ENCODE results near the gene TENT4B.

The TENT4B gene

GRCh38 chr16:50213939-50214519 is 60.9 kb downstream of the TENT4B start:
- Histone ChIP-seq H3K9ac (ENCODE audit: low read length) (no peak overlapping the region), H3F3A (ENCODE audit: insufficient read depth, low read length) (no peaks in the 10 kb centered on the region), H3K9me2 (ENCODE audit: low read depth, low read length) (no peaks in the 10 kb centered on the region), H3K27ac (ENCODE audit: low read depth, low read length, poor library complexity, severe bottlenecking) (no peak overlapping the region), H2AFZ (ENCODE audit: low read length) (no peak overlapping the region), H4K20me1 (ENCODE audit: insufficient read depth, low read length) (no peaks in the 10 kb centered on the region), H3K9me3 (ENCODE audit: low read length) (no peaks in the 10 kb centered on the region), H3K4me1 (ENCODE audit: insufficient read depth, low read length, severe bottlenecking) (peaks cover 10% of the 10 kb centered on the region), H3K4me3 (ENCODE audit: low read depth, low read length, poor library complexity, severe bottlenecking) (no peak overlapping the region), H3K4me2 (ENCODE audit: low read length) (no peak overlapping the region), H3K79me2 (ENCODE audit: insufficient read depth, low read length) (no peaks in the 10 kb centered on the region), H3K36me3 (ENCODE audit: insufficient read depth, low read length) (peaks cover 46% of the 10 kb centered on the region; the same call in 1 of the 2 replicates), H3K27me3 (ENCODE audit: insufficient read depth, low read length) (no peaks in the 10 kb centered on the region)
- peak; percentile 82 for TF ChIP-seq CTCF (IDR thresholded peaks at IDR 0.05; ENCODE audit: low read length)
- TF ChIP-seq EZH2 (IDR thresholded peaks at IDR 0.05; ENCODE audit: borderline replicate concordance, low read length) = no peak

- Histone ChIP-seq H3K9me3 (ENCODE audit: low read length) (no peaks in the 10 kb centered on the region), H3K4me2 (ENCODE audit: low read length) (no peak overlapping the region), H3K9me2 (ENCODE audit: low read depth, low read length) (no peaks in the 10 kb centered on the region), H3K36me3 (ENCODE audit: insufficient read depth, low read length) (peaks cover 46% of the 10 kb centered on the region; the same call in 1 of the 2 replicates), H3K9ac (ENCODE audit: low read length) (no peak overlapping the region), H2AFZ (ENCODE audit: low read length) (no peak overlapping the region), H3K27me3 (ENCODE audit: insufficient read depth, low read length) (no peaks in the 10 kb centered on the region), H3K27ac (ENCODE audit: low read depth, low read length, poor library complexity, severe bottlenecking) (no peak overlapping the region), H3K4me3 (ENCODE audit: low read depth, low read length, poor library complexity, severe bottlenecking) (no peak overlapping the region), H3F3A (ENCODE audit: insufficient read depth, low read length) (no peaks in the 10 kb centered on the region), H3K79me2 (ENCODE audit: insufficient read depth, low read length) (no peaks in the 10 kb centered on the region), H4K20me1 (ENCODE audit: insufficient read depth, low read length) (no peaks in the 10 kb centered on the region), H3K4me1 (ENCODE audit: insufficient read depth, low read length, severe bottlenecking) (no peaks in the 10 kb centered on the region)
- TF ChIP-seq CTCF (IDR thresholded peaks at IDR 0.05; ENCODE audit: low read length) (no peak), EZH2 (IDR thresholded peaks at IDR 0.05; ENCODE audit: borderline replicate concordance, low read length) (no peak)
Observed at GRCh38 chr16:50215680-50216079, 62.6 kb downstream of the TENT4B start.

GRCh38 chr16:50216231-50216630 is 63.1 kb downstream of the TENT4B start:
- Histone ChIP-seq H3K4me3 (ENCODE audit: low read depth, low read length, poor library complexity, severe bottlenecking) (no peak overlapping the region), H3K79me2 (ENCODE audit: insufficient read depth, low read length) (no peaks in the 10 kb centered on the region), H4K20me1 (ENCODE audit: insufficient read depth, low read length) (no peaks in the 10 kb centered on the region), H3K9ac (ENCODE audit: low read length) (no peak overlapping the region), H3K9me3 (ENCODE audit: low read length) (no peaks in the 10 kb centered on the region), H3K4me1 (ENCODE audit: insufficient read depth, low read length, severe bottlenecking) (no peaks in the 10 kb centered on the region), H3K27me3 (ENCODE audit: insufficient read depth, low read length) (no peaks in the 10 kb centered on the region), H3K27ac (ENCODE audit: low read depth, low read length, poor library complexity, severe bottlenecking) (no peak overlapping the region), H3K4me2 (ENCODE audit: low read length) (no peak overlapping the region), H3F3A (ENCODE audit: insufficient read depth, low read length) (no peaks in the 10 kb centered on the region), H2AFZ (ENCODE audit: low read length) (no peak overlapping the region), H3K36me3 (ENCODE audit: insufficient read depth, low read length) (peaks cover 50% of the 10 kb centered on the region; the same call in 1 of the 2 replicates), H3K9me2 (ENCODE audit: low read depth, low read length) (no peaks in the 10 kb centered on the region)
- TF ChIP-seq EZH2 (IDR thresholded peaks at IDR 0.05; ENCODE audit: borderline replicate concordance, low read length) (no peak), CTCF (IDR thresholded peaks at IDR 0.05; ENCODE audit: low read length) (no peak)

Measured in OCI-LY1 (cell line).